PC-9 (cell line): ENCODE data around the gene LHX8. TPM values are rescaled to one million over a fixed set of nuclear protein-coding genes. Genes with fewer than 3 reads are reported as not detected.

Experiments
- BruUV-seq: library from RNA; stranded (reverse); fragments of 400-500 nt; replicated peaks from 2 replicates; lab custom pipeline; 2021; lab: Mats Ljungman, UMichigan
- CTCF ChIA-PET: fragments of 300-600 bp; sonication (Branson Sonifier 250); formaldehyde crosslinking; loops from one replicate; lab custom pipeline; 2022; ENCODE audit warnings: antibody characterized with exemption; lab: Charles Lee
- POLR2A ChIA-PET: fragments of 300-600 bp; sonication (Branson Sonifier 250); formaldehyde crosslinking; loops from one replicate; lab custom pipeline; 2022; ENCODE audit warnings: antibody characterized with exemption; ENCODE audit not compliant: unreplicated experiment; lab: Charles Lee
- DNase-seq, 2 experiments: peaks; one replicate each; pipeline versions ENCODE4 v3.0.0 to v3.0.0-alpha.2; 2015 to 2022; ENCODE audit warnings: mixed read lengths in 1 of 2
- H2AFZ ChIP-seq: fragments of 200-600 bp; sonication (generic); 2 replicates; pipeline ENCODE4 v1.8.1; 2017; ENCODE audit warnings: antibody characterized with exemption
- H3F3A ChIP-seq: fragments of 200-600 bp; sonication (generic); 2 replicates; pipeline ENCODE4 v1.8.1; 2017; ENCODE audit warnings: antibody characterized with exemption, mild to moderate bottlenecking, low read depth; ENCODE audit not compliant: insufficient read depth
- H3K27ac ChIP-seq: fragments of 200-600 bp; sonication (generic); 2 replicates; pipeline ENCODE4 v1.6.1; 2016; ENCODE audit warnings: mixed run types
- H3K27me3 ChIP-seq: fragments of 200-600 bp; sonication (generic); 2 replicates; pipeline ENCODE4 v1.6.1; 2016; ENCODE audit warnings: low read depth, mixed run types; ENCODE audit not compliant: insufficient read depth
- H3K36me3 ChIP-seq: fragments of 200-600 bp; sonication (generic); 2 replicates; pipeline ENCODE4 v1.6.1; 2016; ENCODE audit warnings: low read depth, mixed run types
- H3K4me1 ChIP-seq: fragments of 200-600 bp; sonication (generic); replicated peaks from 2 replicates; pipeline ENCODE4 v1.6.1; 2016; ENCODE audit warnings: mixed run types; ENCODE audit not compliant: insufficient read depth
- H3K4me2 ChIP-seq: fragments of 200-600 bp; sonication (generic); 2 replicates; pipeline ENCODE4 v1.6.1; 2017; ENCODE audit warnings: mixed run types
- H3K4me3 ChIP-seq: fragments of 200-600 bp; sonication (generic); 2 replicates; pipeline ENCODE4 v1.6.1; 2016; ENCODE audit warnings: mixed run types
- H3K79me2 ChIP-seq: fragments of 200-600 bp; sonication (generic); 2 replicates; pipeline ENCODE4 v1.6.1; 2017; ENCODE audit warnings: low read depth, mixed run types
- H3K9me2 ChIP-seq: fragments of 200-600 bp; sonication (generic); 2 replicates; pipeline ENCODE4 v1.8.1; 2017; ENCODE audit warnings: mild to moderate bottlenecking; ENCODE audit not compliant: insufficient read depth
- H3K9me3 ChIP-seq: fragments of 200-600 bp; sonication (generic); 2 replicates; pipeline ENCODE4 v1.8.1; 2016; ENCODE audit warnings: low read depth; ENCODE audit not compliant: insufficient read depth
- H4K20me1 ChIP-seq: fragments of 200-600 bp; sonication (generic); 2 replicates; pipeline ENCODE4 v1.8.1; 2017; ENCODE audit not compliant: insufficient read depth
- EZH2 ChIP-seq: fragments of 200-600 bp; sonication (generic); IDR thresholded peaks from 2 replicates; pipeline ENCODE4 v1.8.0; 2017; ENCODE audit warnings: antibody characterized with exemption, low read depth
- intact Hi-C: fragments of 100-400 bp; cut with micrococcal nuclease; formaldehyde crosslinking; loops from one replicate; pipeline ENCODE4 v1.10.0; 2022; ENCODE audit not compliant: unreplicated experiment
- total RNA-seq: library from RNA; stranded (reverse); gene quantifications from 2 replicates; pipeline ENCODE4 v1.2.3, GENCODE V29; 2021
- TF ChIP-seq, protein P1 (sequence below): fragments of 200-600 bp; sonication (generic); conservative IDR thresholded peaks from 2 replicates; pipeline ENCODE4 v1.6.1; 2017; ENCODE audit warnings: mixed run types, antibody characterized with exemption, mild to moderate bottlenecking, moderate library complexity

LHX8 gene
- total RNA-seq, 1 experiment from 2014 or later, result not detected

- Histone ChIP-seq H3K36me3 (no peaks in the 10 kb centered on the region), H3K4me2 (no peak overlapping the region), H3K27me3 (peaks cover 26% of the 10 kb centered on the region; the same call in 1 of the 2 replicates), H3K4me1 (no peaks in the 10 kb centered on the region), H3K9me2 (no peaks in the 10 kb centered on the region), H3K79me2 (no peaks in the 10 kb centered on the region), H3K4me3 (no peak overlapping the region), H3F3A (no peaks in the 10 kb centered on the region), H2AFZ (no peak overlapping the region), H3K27ac (no peak overlapping the region), H4K20me1 (no peaks in the 10 kb centered on the region), H3K9me3 (no peaks in the 10 kb centered on the region)
- no peak for TF ChIP-seq EZH2
- TF ChIP-seq, protein P1, sequence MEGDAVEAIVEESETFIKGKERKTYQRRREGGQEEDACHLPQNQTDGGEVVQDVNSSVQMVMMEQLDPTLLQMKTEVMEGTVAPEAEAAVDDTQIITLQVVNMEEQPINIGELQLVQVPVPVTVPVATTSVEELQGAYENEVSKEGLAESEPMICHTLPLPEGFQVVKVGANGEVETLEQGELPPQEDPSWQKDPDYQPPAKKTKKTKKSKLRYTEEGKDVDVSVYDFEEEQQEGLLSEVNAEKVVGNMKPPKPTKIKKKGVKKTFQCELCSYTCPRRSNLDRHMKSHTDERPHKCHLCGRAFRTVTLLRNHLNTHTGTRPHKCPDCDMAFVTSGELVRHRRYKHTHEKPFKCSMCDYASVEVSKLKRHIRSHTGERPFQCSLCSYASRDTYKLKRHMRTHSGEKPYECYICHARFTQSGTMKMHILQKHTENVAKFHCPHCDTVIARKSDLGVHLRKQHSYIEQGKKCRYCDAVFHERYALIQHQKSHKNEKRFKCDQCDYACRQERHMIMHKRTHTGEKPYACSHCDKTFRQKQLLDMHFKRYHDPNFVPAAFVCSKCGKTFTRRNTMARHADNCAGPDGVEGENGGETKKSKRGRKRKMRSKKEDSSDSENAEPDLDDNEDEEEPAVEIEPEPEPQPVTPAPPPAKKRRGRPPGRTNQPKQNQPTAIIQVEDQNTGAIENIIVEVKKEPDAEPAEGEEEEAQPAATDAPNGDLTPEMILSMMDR, result no peak
- ChIA-PET POLR2A (no interaction called here), CTCF (no interaction called here)
- intact Hi-C loops, result no loop called here
- no peak for DNase-seq
- BruUV-seq, result no TSS peak
These were observed 7.5 kb upstream of the LHX8 start for GRCh38 chr1:75126611-75127101.

DNA sequence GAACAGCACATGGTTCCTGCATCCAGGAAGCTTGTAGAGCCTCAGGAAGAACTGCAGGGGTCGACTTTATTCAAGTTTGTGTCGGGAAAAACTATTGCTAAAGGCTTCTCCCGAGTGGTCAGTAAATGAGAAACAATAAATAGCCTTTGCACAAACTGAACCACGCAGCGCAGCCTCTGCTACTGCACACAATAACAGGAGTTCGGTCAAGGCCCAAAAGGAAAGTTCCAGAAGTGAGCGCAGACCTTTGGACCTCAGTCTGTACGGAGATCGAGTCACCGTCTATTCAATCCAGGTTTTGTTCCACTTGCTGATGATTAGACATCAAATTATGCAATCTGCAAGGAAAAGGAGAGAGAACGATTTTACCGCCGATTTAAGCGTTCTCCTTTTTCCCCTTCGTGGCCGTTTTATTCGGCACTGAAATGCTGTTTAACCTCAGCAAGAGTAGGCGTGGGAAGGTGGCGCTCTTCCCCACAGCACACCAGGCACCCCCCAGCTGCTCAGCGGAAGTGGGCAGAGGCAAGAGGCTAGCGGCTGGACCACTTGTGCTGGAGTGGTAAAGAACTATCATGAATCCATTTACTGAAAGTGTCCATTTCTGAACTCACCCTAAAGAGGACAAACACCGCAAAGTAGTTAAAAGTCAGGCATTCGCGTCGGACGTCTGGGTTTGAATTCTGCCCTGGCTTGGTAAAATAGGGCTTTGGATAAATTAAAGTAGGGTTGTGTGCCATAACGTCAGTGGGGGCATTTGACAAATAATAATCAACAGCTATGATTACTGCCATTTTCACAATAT is 6.1 kb upstream of the LHX8 start:
- no peaks in the 10 kb centered on the region for H4K20me1 ChIP-seq
- TF ChIP-seq, protein P1, result no peak
- no peak for TF ChIP-seq EZH2
- no peaks in the 10 kb centered on the region for H3K9me3 ChIP-seq
- no peaks in the 10 kb centered on the region for H3F3A ChIP-seq
- H3K27ac ChIP-seq, result no peak overlapping the region
- POLR2A ChIA-PET, result no interaction called here
- H3K36me3 ChIP-seq, result no peaks in the 10 kb centered on the region
- DNase-seq, result no peak
- H3K4me3 ChIP-seq, result no peak overlapping the region
- H3K4me1 ChIP-seq, result no peaks in the 10 kb centered on the region
- no peak overlapping the region for H2AFZ ChIP-seq
- no peaks in the 10 kb centered on the region for H3K79me2 ChIP-seq
- no peaks in the 10 kb centered on the region for H3K9me2 ChIP-seq
- intact Hi-C loops, result no loop called here
- no peak overlapping the region for H3K4me2 ChIP-seq
- CTCF ChIA-PET, result no interaction called here
- no TSS peak for BruUV-seq
- H3K27me3 ChIP-seq, result peaks cover 26% of the 10 kb centered on the region; the same call in 1 of the 2 replicates

DNA sequence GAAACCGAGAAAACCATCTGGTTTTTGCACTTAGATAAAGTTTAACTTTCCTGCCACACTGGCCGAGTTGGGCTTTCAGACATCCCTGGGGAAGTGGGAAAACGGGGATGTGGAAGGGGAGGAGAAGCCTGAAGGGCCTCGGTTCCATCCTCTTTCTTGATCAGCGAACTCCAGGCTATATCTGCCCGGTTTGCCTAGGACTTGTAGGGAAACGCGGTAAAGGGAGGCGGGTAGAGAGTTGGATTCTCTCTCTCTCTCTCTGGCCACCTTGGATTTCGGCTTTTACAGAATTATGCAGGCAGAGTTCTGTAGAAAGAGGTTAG is 4.6 kb upstream of the LHX8 start:
- no peak for TF ChIP-seq EZH2
- TF ChIP-seq, protein P1, result no peak
- Histone ChIP-seq H3K4me2 (no peak overlapping the region), H3K79me2 (no peaks in the 10 kb centered on the region), H4K20me1 (no peaks in the 10 kb centered on the region), H3K36me3 (no peaks in the 10 kb centered on the region), H3K27ac (no peak overlapping the region), H3K4me3 (no peak overlapping the region), H3K27me3 (peaks cover 26% of the 10 kb centered on the region; the same call in 1 of the 2 replicates), H2AFZ (no peak overlapping the region), H3K9me2 (no peaks in the 10 kb centered on the region), H3F3A (no peaks in the 10 kb centered on the region), H3K4me1 (no peaks in the 10 kb centered on the region), H3K9me3 (no peaks in the 10 kb centered on the region)
- no peak for DNase-seq
- BruUV-seq, result no TSS peak
- CTCF ChIA-PET, result no interaction called here
- intact Hi-C loops, result no loop called here
- POLR2A ChIA-PET, result no interaction called here
